Stimulated activated memory B cell treated with anti-CD40 and anti-IgM and Interleukin-4, amounts not matched to agents 10 μg/mL and 1 μg/mL and 100 μg/mL, for 72 hours (primary cell): Measurements from ENCODE around the gene BRD2.
"Not testable (repeated sequence)": the region's sequence is repeated elsewhere in the genome, so short reads cannot be mapped to it uniquely, and the experiment has no call there.

ENCODE experiments used
- ATAC-seq: fragments of 150-1000 bp; cut with Tn5 transposase; 2 replicates; pipeline ENCODE4 v1.10.0; 2021
- H3K27ac Mint-ChIP-seq: one replicate; pipeline ENCODE4 v1.8.0; 2022; ENCODE audit warnings: mild to moderate bottlenecking, mixed read lengths
- H3K27me3 Mint-ChIP-seq: one replicate; pipeline ENCODE4 v1.8.0; 2022; ENCODE audit warnings: mixed read lengths
- H3K36me3 Mint-ChIP-seq: one replicate; pipeline ENCODE4 v1.8.0; 2022; ENCODE audit warnings: mixed read lengths
- H3K4me1 Mint-ChIP-seq: one replicate; pipeline ENCODE4 v1.8.0; 2022; ENCODE audit warnings: mixed read lengths
- H3K4me3 Mint-ChIP-seq: one replicate; pipeline ENCODE4 v1.8.0; 2022; ENCODE audit warnings: mild to moderate bottlenecking, moderate library complexity, mixed read lengths
- H3K9me3 Mint-ChIP-seq: one replicate; pipeline ENCODE4 v1.8.0; 2022; ENCODE audit warnings: mixed read lengths

Gene BRD2

DNA sequence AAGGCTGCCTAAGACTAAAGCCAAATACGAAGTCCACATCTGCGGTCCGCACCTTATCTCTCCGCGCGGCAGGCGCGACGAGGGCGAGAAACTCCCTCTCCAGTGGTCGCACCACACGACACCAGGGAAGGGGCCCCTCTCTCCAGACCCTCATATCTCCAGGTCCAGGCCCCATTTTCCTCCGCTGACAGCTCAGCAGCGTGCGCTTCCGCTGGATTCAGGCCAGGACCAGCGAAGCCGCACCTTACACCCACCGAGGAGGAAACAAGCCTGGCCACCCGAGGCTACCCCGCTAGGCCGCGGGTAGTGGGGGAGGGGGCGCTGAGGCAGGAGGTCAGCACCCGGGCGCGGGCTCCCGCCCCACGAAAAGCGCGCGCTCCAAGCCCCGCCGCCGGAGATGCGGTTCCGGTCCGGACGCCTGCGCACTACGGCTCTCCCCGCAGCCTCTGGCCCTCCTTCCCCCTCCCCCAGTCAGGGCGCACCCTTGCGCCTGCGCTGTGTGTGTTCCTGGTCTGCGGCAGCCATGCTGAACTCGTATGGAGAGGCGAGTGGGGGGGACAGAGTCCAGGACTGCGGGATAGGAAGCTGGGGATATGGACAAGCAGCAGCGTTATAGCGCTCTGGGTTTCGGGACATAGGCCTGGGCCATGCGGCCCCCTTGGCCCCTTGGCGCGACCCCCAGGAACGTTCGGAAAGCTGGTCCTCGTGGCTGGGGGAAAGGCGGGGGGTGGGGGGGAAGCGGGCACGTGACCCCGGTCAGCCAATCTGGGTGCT lies at the start of gene BRD2:
Gene BRD2 (plus strand): TSS at position 502 of the 774 bp plus-strand sequence. CDS start 4,305 bp downstream, outside the sequence.
- H3K27me3 Mint-ChIP-seq: no peaks in the 10 kb centered on the region
- H3K9me3 Mint-ChIP-seq: no peaks in the 10 kb centered on the region
- peak; percentile 65 for ATAC-seq
- H3K27ac Mint-ChIP-seq: peak within 1 kb of the TSS; percentile 99
- peaks cover 42% of the 10 kb centered on the region for H3K36me3 Mint-ChIP-seq
- peak within 1 kb of the TSS; percentile 89 for H3K4me3 Mint-ChIP-seq
- peaks cover 38% of the 10 kb centered on the region for H3K4me1 Mint-ChIP-seq

DNA sequence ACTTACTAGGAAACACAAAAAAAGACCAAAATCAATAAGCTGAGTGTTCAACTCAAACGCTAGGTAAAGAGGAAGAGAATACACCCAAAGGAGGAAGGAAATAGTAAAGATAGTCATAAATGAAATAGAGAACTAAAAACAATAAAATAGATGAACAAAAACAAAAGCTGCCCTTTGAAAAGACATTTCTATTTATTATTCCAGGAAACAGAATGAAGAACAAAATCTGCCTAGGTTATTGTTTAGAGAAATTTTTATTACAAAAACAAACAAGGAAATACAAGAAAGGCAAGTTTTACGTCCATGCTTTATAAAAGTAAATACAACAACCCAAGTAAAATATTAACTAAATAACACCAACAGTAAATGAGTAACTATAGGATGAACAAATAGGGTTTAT lies 47.7 kb upstream of the BRD2 start:
- peaks cover 6% of the 10 kb centered on the region for H3K36me3 Mint-ChIP-seq
- ATAC-seq: peak; percentile 73
- H3K27ac Mint-ChIP-seq: peak overlapping the region; percentile 86
- no peaks in the 10 kb centered on the region for H3K9me3 Mint-ChIP-seq
- peaks cover 63% of the 10 kb centered on the region for H3K4me1 Mint-ChIP-seq
- H3K27me3 Mint-ChIP-seq: no peaks in the 10 kb centered on the region
- H3K4me3 Mint-ChIP-seq: peak overlapping the region; percentile 40

DNA sequence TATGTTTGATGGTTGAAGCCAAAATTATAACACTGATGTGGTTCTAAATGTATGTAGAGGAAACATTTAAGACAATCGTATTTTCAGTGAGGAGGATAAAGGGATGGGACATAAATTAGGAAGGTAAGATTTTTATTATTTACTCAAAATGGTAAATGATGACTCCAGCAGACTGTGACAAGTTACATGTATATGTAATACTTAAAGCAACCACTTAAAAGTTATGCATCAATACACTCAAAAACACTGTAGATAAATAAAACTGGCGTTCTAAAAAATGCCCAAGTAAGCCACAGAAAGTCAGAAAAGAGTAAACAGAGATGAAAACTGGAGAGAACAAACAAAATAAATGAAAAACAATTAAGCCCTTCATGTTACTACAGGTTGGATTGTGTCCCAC lies 46.3 kb upstream of the BRD2 start:
- H3K9me3 Mint-ChIP-seq: no peaks in the 10 kb centered on the region
- peaks cover 6% of the 10 kb centered on the region for H3K36me3 Mint-ChIP-seq
- no peak for ATAC-seq
- H3K27me3 Mint-ChIP-seq: no peaks in the 10 kb centered on the region
- peak overlapping the region; percentile 86 for H3K27ac Mint-ChIP-seq
- peaks cover 53% of the 10 kb centered on the region for H3K4me1 Mint-ChIP-seq
- H3K4me3 Mint-ChIP-seq: no peak overlapping the region

DNA sequence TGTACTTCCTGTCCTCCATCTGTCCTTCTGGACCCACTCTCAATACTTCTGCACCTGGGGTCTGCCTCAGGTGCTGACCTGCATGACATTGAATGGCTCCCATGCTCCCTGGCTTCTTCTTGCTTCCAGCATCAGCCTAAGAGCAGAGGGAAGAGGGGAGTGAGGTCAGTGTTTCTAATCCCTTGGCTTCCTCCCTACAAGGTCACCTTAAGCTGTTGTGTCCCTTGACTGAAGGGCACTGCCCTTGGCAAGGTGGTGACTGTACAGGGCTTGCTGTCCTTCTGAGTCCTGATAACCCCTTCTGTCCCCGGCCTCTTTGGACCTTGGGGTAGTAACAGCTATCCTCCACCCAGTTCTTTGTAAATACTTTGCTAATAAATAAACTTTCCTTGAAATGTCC lies 37.2 kb upstream of the BRD2 start:
- Mint-ChIP-seq H3K27ac (peak overlapping the region; percentile 9), H3K4me3 (no peak overlapping the region), H3K27me3 (no peaks in the 10 kb centered on the region), H3K9me3 (no peaks in the 10 kb centered on the region), H3K36me3 (peaks cover 28% of the 10 kb centered on the region), H3K4me1 (peaks cover 63% of the 10 kb centered on the region)
- no peak for ATAC-seq

GRCh38 chr6:32932132-32932868 lies 36.1 kb upstream of the BRD2 start:
- ATAC-seq: no peak
- H3K27ac Mint-ChIP-seq: peak overlapping the region; percentile 9
- peaks cover 73% of the 10 kb centered on the region for H3K4me1 Mint-ChIP-seq
- H3K27me3 Mint-ChIP-seq: no peaks in the 10 kb centered on the region
- H3K36me3 Mint-ChIP-seq: peaks cover 39% of the 10 kb centered on the region
- H3K9me3 Mint-ChIP-seq: no peaks in the 10 kb centered on the region
- no peak overlapping the region for H3K4me3 Mint-ChIP-seq

DNA sequence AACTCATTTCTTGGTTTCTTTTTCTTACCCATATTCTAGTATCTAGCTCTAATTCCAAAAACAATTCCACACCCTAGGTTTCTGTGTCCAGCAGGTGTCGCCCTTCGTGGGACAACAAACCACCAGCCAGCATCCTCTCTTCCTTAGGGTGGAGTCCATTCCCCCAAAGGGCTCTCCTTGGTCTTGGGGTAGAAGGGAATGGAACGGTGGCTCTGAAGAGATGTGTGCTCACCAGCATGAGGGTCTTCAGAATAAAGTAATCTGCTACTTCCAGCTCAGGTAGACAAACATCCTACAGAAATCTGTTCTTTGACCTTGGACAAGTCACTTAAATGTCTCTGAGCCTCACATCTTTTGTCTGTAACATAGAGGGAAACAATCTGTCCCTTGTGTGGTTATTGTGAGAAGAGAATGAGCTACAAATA lies 34.7 kb upstream of the BRD2 start:
- H3K36me3 Mint-ChIP-seq: peaks cover 53% of the 10 kb centered on the region

GRCh38 chr6:32935551-32936238 lies 32.7 kb upstream of the BRD2 start:
- Mint-ChIP-seq H3K27me3 (no peaks in the 10 kb centered on the region), H3K36me3 (peaks cover 63% of the 10 kb centered on the region), H3K9me3 (no peaks in the 10 kb centered on the region), H3K4me1 (peaks cover 72% of the 10 kb centered on the region), H3K27ac (peak overlapping the region; percentile 98), H3K4me3 (peak overlapping the region; percentile 42)
- no peak for ATAC-seq

More for the DNA sequence above, 34.7 kb upstream of the BRD2 start:
- Mint-ChIP-seq H3K27ac (peak overlapping the region; percentile 32), H3K4me1 (peaks cover 87% of the 10 kb centered on the region), H3K27me3 (no peaks in the 10 kb centered on the region), H3K4me3 (peak overlapping the region; percentile 27), H3K9me3 (no peaks in the 10 kb centered on the region)
- peak; percentile 47 for ATAC-seq

- peaks cover 70% of the 10 kb centered on the region for H3K4me1 Mint-ChIP-seq
- no peak for ATAC-seq
- H3K9me3 Mint-ChIP-seq: no peaks in the 10 kb centered on the region
- peaks cover 63% of the 10 kb centered on the region for H3K36me3 Mint-ChIP-seq
- H3K4me3 Mint-ChIP-seq: peak overlapping the region; percentile 85
- H3K27ac Mint-ChIP-seq: peak overlapping the region; percentile 98
- no peaks in the 10 kb centered on the region for H3K27me3 Mint-ChIP-seq
Measured at GRCh38 chr6:32936239-32937152, 31.9 kb upstream of the BRD2 start.

GRCh38 chr6:32937230-32937633 lies 31.2 kb upstream of the BRD2 start:
- H3K27ac Mint-ChIP-seq: peak overlapping the region; percentile 98
- H3K9me3 Mint-ChIP-seq: no peaks in the 10 kb centered on the region
- no peak for ATAC-seq
- H3K36me3 Mint-ChIP-seq: peaks cover 63% of the 10 kb centered on the region
- peaks cover 75% of the 10 kb centered on the region for H3K4me1 Mint-ChIP-seq
- peak overlapping the region; percentile 85 for H3K4me3 Mint-ChIP-seq
- H3K27me3 Mint-ChIP-seq: no peaks in the 10 kb centered on the region

- Mint-ChIP-seq H3K9me3 (no peaks in the 10 kb centered on the region), H3K4me3 (peak overlapping the region; percentile 85), H3K4me1 (peaks cover 77% of the 10 kb centered on the region), H3K36me3 (peaks cover 73% of the 10 kb centered on the region), H3K27ac (peak overlapping the region; percentile 98), H3K27me3 (no peaks in the 10 kb centered on the region)
- no peak for ATAC-seq
Measured at GRCh38 chr6:32938494-32938893, 29.9 kb upstream of the BRD2 start.

- Mint-ChIP-seq H3K27ac (peak within 1 kb of the TSS; percentile 98), H3K36me3 (peaks cover 59% of the 10 kb centered on the region), H3K4me3 (peak within 1 kb of the TSS; percentile 94), H3K27me3 (no peaks in the 10 kb centered on the region), H3K9me3 (no peaks in the 10 kb centered on the region), H3K4me1 (peaks cover 79% of the 10 kb centered on the region)
- ATAC-seq: peak; percentile 85
Measured at GRCh38 chr6:32940656-32941213, 27.7 kb upstream of the BRD2 start, which contains the start of gene HLA-DMB. Gene HLA-DMB (minus strand): TSS chr6:32941028. CDS start chr6:32940807, 221 bp downstream.

- Mint-ChIP-seq H3K36me3 (peaks cover 57% of the 10 kb centered on the region), H3K9me3 (no peaks in the 10 kb centered on the region), H3K27me3 (no peaks in the 10 kb centered on the region), H3K27ac (peak overlapping the region; percentile 98), H3K4me1 (peaks cover 79% of the 10 kb centered on the region), H3K4me3 (peak overlapping the region; percentile 94)
- peak; percentile 82 for ATAC-seq
Measured at GRCh38 chr6:32941214-32941768, 27.1 kb upstream of the BRD2 start.

- not testable (repeated sequence) for H3K9me3 Mint-ChIP-seq, H3K27me3 Mint-ChIP-seq, ATAC-seq
- H3K27ac Mint-ChIP-seq: peak overlapping the region; percentile 98
- peaks cover 57% of the 10 kb centered on the region for H3K36me3 Mint-ChIP-seq
- H3K4me1 Mint-ChIP-seq: peaks cover 79% of the 10 kb centered on the region
- peak overlapping the region; percentile 92 for H3K4me3 Mint-ChIP-seq
Measured at GRCh38 chr6:32942555-32943123, 25.8 kb upstream of the BRD2 start.
